Lower leg skin (tissue), 4 donors: ENCODE data around the gene MFSD12. TPM values are rescaled to one million over a fixed set of nuclear protein-coding genes. Genes with fewer than 3 reads are reported as not detected.
"Not testable (repeated sequence)": the region's sequence is repeated elsewhere in the genome, so short reads cannot be mapped to it uniquely, and the experiment has no call there.

Experiments
- DNase-seq, 2 donors: peaks; one replicate each; pipeline ENCODE4 v3.0.0-alpha.2; 2019; ENCODE audit warnings: low spot score in 2 of 2
- H3K4me3 ChIP-seq: fragments of 200-600 bp; sonication (generic); 2 replicates; pipeline ENCODE4 v1.5.1; 2017; ENCODE audit warnings: mild to moderate bottlenecking, low read depth; ENCODE audit not compliant: poor library complexity, severe bottlenecking
- CTCF ChIP-seq, 3 donors: fragments of 450-650 bp; IDR thresholded peaks; one replicate each; pipeline ENCODE4 v1.5.1; 2016; ENCODE audit warnings: antibody characterized with exemption in 3 of 3, mild to moderate bottlenecking in 3 of 3, moderate library complexity in 2 of 3
- POLR2A ChIP-seq, 2 donors: fragments of 450-650 bp; IDR thresholded peaks; one replicate each; pipeline ENCODE4 v1.6.1; 2016 to 2017; ENCODE audit warnings: antibody characterized with exemption in 2 of 2, mild to moderate bottlenecking in 1 of 2, moderate library complexity in 1 of 2
- WGBS, 2 donors: methylation state at CpG; one replicate each; pipeline ENCODE4 v1.1.5; 2018; 5-methylcytosine and 5-hydroxymethylcytosine counted together
- intact Hi-C: fragments of 100-400 bp; cut with DNase I; formaldehyde crosslinking; loops from one replicate; pipeline ENCODE4 v1.15.0; 2023; ENCODE audit warnings: low total_unique reads
- total RNA-seq, 4 donors: library from RNA; depleted of rRNA; stranded (reverse); fragments of >200 nt; gene quantifications; one replicate each; pipeline ENCODE4 v1.1.0, GENCODE V29; 2016

The MFSD12 gene
- total RNA-seq, 4 donors from 2014 or later = 43.3 to 98.2 (median 56.3) TPM

GRCh38 chr19:3531716-3532115 lies 25.7 kb downstream of the MFSD12 start:
- H3K4me3 ChIP-seq = no peak overlapping the region
- 96 to 97% methylated on average over 9 to 27 of the region's 29 CpGs for WGBS, 2 donors
- no peak for TF ChIP-seq POLR2A (IDR thresholded peaks at IDR 0.05)
- no peak for TF ChIP-seq CTCF (IDR thresholded peaks at IDR 0.05)
- DNase-seq = no peak
- intact Hi-C loops = no loop called here

- TF ChIP-seq POLR2A (IDR thresholded peaks at IDR 0.05) (no peak), CTCF (IDR thresholded peaks at IDR 0.05) (no peak)
- no peak overlapping the region for H3K4me3 ChIP-seq
- no peak for DNase-seq
- WGBS, 2 donors = 95 to 96% methylated on average over 12 of the region's 12 CpGs
- intact Hi-C loops = no loop called here
Observed at GRCh38 chr19:3530389-3530788, 27.0 kb downstream of the MFSD12 start.

- not testable (repeated sequence) for H3K4me3 ChIP-seq, DNase-seq
- WGBS, 2 donors = 93 to 94% methylated on average over 7 of the region's 7 CpGs
- intact Hi-C loops = loop anchor here (10.0 kb wide), 1 partner anchor 86 kb away; no protein-coding TSS in a partner anchor
Observed at GRCh38 chr19:3529299-3529698, 28.1 kb downstream of the MFSD12 start.

GRCh38 chr19:3528539-3529211 lies 28.7 kb downstream of the MFSD12 start:
- TF ChIP-seq CTCF (IDR thresholded peaks at IDR 0.05) (no peak), POLR2A (IDR thresholded peaks at IDR 0.05) (no peak)

GRCh38 chr19:3528080-3528479 lies 29.3 kb downstream of the MFSD12 start:
- 91 to 96% methylated on average over 11 to 14 of the region's 14 CpGs for WGBS, 2 donors
- DNase-seq = no peak

More at GRCh38 chr19:3528539-3529211, 28.7 kb downstream of the MFSD12 start:
- intact Hi-C loops = loop anchor here (10.0 kb wide), 1 partner anchor 86 kb away; no protein-coding TSS in a partner anchor
- DNase-seq = no peak
- no peak overlapping the region for H3K4me3 ChIP-seq
- 92 to 94% methylated on average over 20 of the region's 20 CpGs for WGBS, 2 donors

More at GRCh38 chr19:3528080-3528479, 29.3 kb downstream of the MFSD12 start:
- intact Hi-C loops = loop anchor here (10.0 kb wide), 1 partner anchor 87 kb away; no protein-coding TSS in a partner anchor
- TF ChIP-seq POLR2A (IDR thresholded peaks at IDR 0.05) (no peak), CTCF (IDR thresholded peaks at IDR 0.05) (no peak)
- no peak overlapping the region for H3K4me3 ChIP-seq
